Measurements from ENCODE around the gene DNAH14. TPM values are rescaled to one million over a fixed set of nuclear protein-coding genes. Genes with fewer than 3 reads are reported as not detected.

The DNAH14 gene
- polyA plus RNA-seq, 1 donor = 18.2 TPM

GRCh38 chr1:225409051-225409450 lies 479.6 kb downstream of the DNAH14 start:
- H3K4me1 ChIP-seq (ENCODE audit: control insufficient read depth, insufficient read depth, low read length) = peaks cover 3% of the 10 kb centered on the region
- H3K4me3 ChIP-seq (ENCODE audit: low read length) = no peak overlapping the region
- H3K9me3 ChIP-seq (ENCODE audit: control insufficient read depth, low read depth, low read length) = no peaks in the 10 kb centered on the region
- WGBS (ENCODE audit: insufficient coverage, low lambda C conversion rate) = 100% methylated on average over 2 of the region's 8 CpGs
- H3K36me3 ChIP-seq (ENCODE audit: control insufficient read depth, insufficient read depth, low read length) = peaks cover 60% of the 10 kb centered on the region
- DNase-seq = no peak
- H3K27ac ChIP-seq (ENCODE audit: low read length) = no peak overlapping the region
- no peaks in the 10 kb centered on the region for H3K27me3 ChIP-seq (ENCODE audit: control insufficient read depth, insufficient read depth, low read length)

GRCh38 chr1:225410036-225410435 lies 480.6 kb downstream of the DNAH14 start:
- Histone ChIP-seq H3K9me3 (ENCODE audit: control insufficient read depth, low read depth, low read length) (no peaks in the 10 kb centered on the region), H3K4me1 (ENCODE audit: control insufficient read depth, insufficient read depth, low read length) (peaks cover 3% of the 10 kb centered on the region), H3K4me3 (ENCODE audit: low read length) (no peak overlapping the region), H3K36me3 (ENCODE audit: control insufficient read depth, insufficient read depth, low read length) (peaks cover 59% of the 10 kb centered on the region), H3K27ac (ENCODE audit: low read length) (no peak overlapping the region), H3K27me3 (ENCODE audit: control insufficient read depth, insufficient read depth, low read length) (no peaks in the 10 kb centered on the region)
- no peak for DNase-seq
- no CpG with 5 or more reads among the region's 6 CpGs for WGBS (ENCODE audit: insufficient coverage, low lambda C conversion rate)

- Histone ChIP-seq H3K27ac (ENCODE audit: low read length) (no peak overlapping the region), H3K4me1 (ENCODE audit: control insufficient read depth, insufficient read depth, low read length) (peaks cover 1% of the 10 kb centered on the region), H3K36me3 (ENCODE audit: control insufficient read depth, insufficient read depth, low read length) (peaks cover 53% of the 10 kb centered on the region), H3K4me3 (ENCODE audit: low read length) (no peak overlapping the region), H3K27me3 (ENCODE audit: control insufficient read depth, insufficient read depth, low read length) (no peaks in the 10 kb centered on the region), H3K9me3 (ENCODE audit: control insufficient read depth, low read depth, low read length) (no peaks in the 10 kb centered on the region)
- DNase-seq = no peak
- WGBS (ENCODE audit: insufficient coverage, low lambda C conversion rate) = 96% methylated on average over 5 of the region's 10 CpGs
These were observed 482.8 kb downstream of the DNAH14 start for GRCh38 chr1:225412321-225412720.

- Histone ChIP-seq H3K36me3 (ENCODE audit: control insufficient read depth, insufficient read depth, low read length) (peaks cover 56% of the 10 kb centered on the region), H3K27ac (ENCODE audit: low read length) (no peak overlapping the region), H3K27me3 (ENCODE audit: control insufficient read depth, insufficient read depth, low read length) (no peaks in the 10 kb centered on the region), H3K9me3 (ENCODE audit: control insufficient read depth, low read depth, low read length) (no peaks in the 10 kb centered on the region), H3K4me3 (ENCODE audit: low read length) (no peak overlapping the region), H3K4me1 (ENCODE audit: control insufficient read depth, insufficient read depth, low read length) (peaks cover 3% of the 10 kb centered on the region)
- WGBS (ENCODE audit: insufficient coverage, low lambda C conversion rate) = no CpG with 5 or more reads among the region's 10 CpGs
- DNase-seq = no peak
These were observed 483.4 kb downstream of the DNAH14 start for GRCh38 chr1:225412803-225413351.

GRCh38 chr1:225413708-225414375 lies 484.4 kb downstream of the DNAH14 start:
- 100% methylated on average over 3 of the region's 5 CpGs for WGBS (ENCODE audit: insufficient coverage, low lambda C conversion rate)
- H3K36me3 ChIP-seq (ENCODE audit: control insufficient read depth, insufficient read depth, low read length) = peaks cover 62% of the 10 kb centered on the region
- DNase-seq = no peak
- no peaks in the 10 kb centered on the region for H3K27me3 ChIP-seq (ENCODE audit: control insufficient read depth, insufficient read depth, low read length)
- no peaks in the 10 kb centered on the region for H3K9me3 ChIP-seq (ENCODE audit: control insufficient read depth, low read depth, low read length)
- H3K4me1 ChIP-seq (ENCODE audit: control insufficient read depth, insufficient read depth, low read length) = peaks cover 6% of the 10 kb centered on the region
- H3K27ac ChIP-seq (ENCODE audit: low read length) = no peak overlapping the region
- H3K4me3 ChIP-seq (ENCODE audit: low read length) = no peak overlapping the region

GRCh38 chr1:225415307-225415706 lies 485.8 kb downstream of the DNAH14 start:
- Histone ChIP-seq H3K36me3 (ENCODE audit: control insufficient read depth, insufficient read depth, low read length) (peaks cover 59% of the 10 kb centered on the region), H3K27ac (ENCODE audit: low read length) (no peak overlapping the region), H3K9me3 (ENCODE audit: control insufficient read depth, low read depth, low read length) (no peaks in the 10 kb centered on the region), H3K4me3 (ENCODE audit: low read length) (no peak overlapping the region), H3K27me3 (ENCODE audit: control insufficient read depth, insufficient read depth, low read length) (no peaks in the 10 kb centered on the region), H3K4me1 (ENCODE audit: control insufficient read depth, insufficient read depth, low read length) (peaks cover 10% of the 10 kb centered on the region)
- 90% methylated on average over 2 of the region's 4 CpGs for WGBS (ENCODE audit: insufficient coverage, low lambda C conversion rate)
- no peak for DNase-seq

- WGBS (ENCODE audit: insufficient coverage, low lambda C conversion rate) = 80% methylated on average over 1 of the region's 11 CpGs
- DNase-seq = no peak
- Histone ChIP-seq H3K27ac (ENCODE audit: low read length) (no peak overlapping the region), H3K27me3 (ENCODE audit: control insufficient read depth, insufficient read depth, low read length) (no peaks in the 10 kb centered on the region), H3K9me3 (ENCODE audit: control insufficient read depth, low read depth, low read length) (no peaks in the 10 kb centered on the region), H3K4me3 (ENCODE audit: low read length) (no peak overlapping the region), H3K4me1 (ENCODE audit: control insufficient read depth, insufficient read depth, low read length) (peaks cover 10% of the 10 kb centered on the region), H3K36me3 (ENCODE audit: control insufficient read depth, insufficient read depth, low read length) (peaks cover 53% of the 10 kb centered on the region)
These were observed 486.7 kb downstream of the DNAH14 start for GRCh38 chr1:225415967-225416745.

GRCh38 chr1:225418059-225418458 lies 488.6 kb downstream of the DNAH14 start:
- no peak overlapping the region for H3K4me3 ChIP-seq (ENCODE audit: low read length)
- no peaks in the 10 kb centered on the region for H3K9me3 ChIP-seq (ENCODE audit: control insufficient read depth, low read depth, low read length)
- H3K36me3 ChIP-seq (ENCODE audit: control insufficient read depth, insufficient read depth, low read length) = peaks cover 41% of the 10 kb centered on the region
- H3K27ac ChIP-seq (ENCODE audit: low read length) = no peak overlapping the region
- peaks cover 10% of the 10 kb centered on the region for H3K4me1 ChIP-seq (ENCODE audit: control insufficient read depth, insufficient read depth, low read length)
- H3K27me3 ChIP-seq (ENCODE audit: control insufficient read depth, insufficient read depth, low read length) = no peaks in the 10 kb centered on the region
- no peak for DNase-seq
- WGBS (ENCODE audit: insufficient coverage, low lambda C conversion rate) = 57% methylated on average over 1 of the region's 2 CpGs

GRCh38 chr1:225418598-225418997 lies 489.1 kb downstream of the DNAH14 start:
- peaks cover 41% of the 10 kb centered on the region for H3K36me3 ChIP-seq (ENCODE audit: control insufficient read depth, insufficient read depth, low read length)
- H3K27ac ChIP-seq (ENCODE audit: low read length) = no peak overlapping the region

GRCh38 chr1:225422031-225422605 lies 492.6 kb downstream of the DNAH14 start:
- no peaks in the 10 kb centered on the region for H3K27me3 ChIP-seq (ENCODE audit: control insufficient read depth, insufficient read depth, low read length)
- no peak overlapping the region for H3K27ac ChIP-seq (ENCODE audit: low read length)
- 64% methylated on average over 3 of the region's 14 CpGs for WGBS (ENCODE audit: insufficient coverage, low lambda C conversion rate)
- DNase-seq = no peak
- H3K4me3 ChIP-seq (ENCODE audit: low read length) = no peak overlapping the region
- peaks cover 15% of the 10 kb centered on the region for H3K36me3 ChIP-seq (ENCODE audit: control insufficient read depth, insufficient read depth, low read length)
- H3K9me3 ChIP-seq (ENCODE audit: control insufficient read depth, low read depth, low read length) = no peaks in the 10 kb centered on the region
- peaks cover 31% of the 10 kb centered on the region for H3K4me1 ChIP-seq (ENCODE audit: control insufficient read depth, insufficient read depth, low read length)

More at GRCh38 chr1:225418598-225418997, 489.1 kb downstream of the DNAH14 start:
- no CpG with 5 or more reads among the region's 4 CpGs for WGBS (ENCODE audit: insufficient coverage, low lambda C conversion rate)
- no peaks in the 10 kb centered on the region for H3K27me3 ChIP-seq (ENCODE audit: control insufficient read depth, insufficient read depth, low read length)
- H3K4me3 ChIP-seq (ENCODE audit: low read length) = no peak overlapping the region
- no peaks in the 10 kb centered on the region for H3K9me3 ChIP-seq (ENCODE audit: control insufficient read depth, low read depth, low read length)
- H3K4me1 ChIP-seq (ENCODE audit: control insufficient read depth, insufficient read depth, low read length) = peaks cover 10% of the 10 kb centered on the region
- peak; percentile 49 to 83 for DNase-seq
